Sigmoid colon (tissue), 4 donors: Measurements from ENCODE around the gene TAGLN2.
"Not testable (repeated sequence)": the region's sequence is repeated elsewhere in the genome, so short reads cannot be mapped to it uniquely, and the experiment has no call there.

Source experiments
- EP300 ChIP-seq, 4 donors: sonication (generic); formaldehyde crosslinking; IDR thresholded peaks; one replicate each; pipeline ENCODE4 v1.6.1; 2017; ENCODE audit warnings: antibody characterized with exemption in 4 of 4
- POLR2AphosphoS5 ChIP-seq, 4 donors: sonication (generic); formaldehyde crosslinking; IDR thresholded peaks; one replicate each; pipeline ENCODE4 v1.6.1; 2017; ENCODE audit warnings: antibody characterized with exemption in 4 of 4
- TF ChIP-seq, protein P1 (sequence below), 4 experiments: fragments of 450-650 bp in 3 of 4; fragments of 200-600 bp in 1 of 4; IDR thresholded peaks; one replicate each; pipeline ENCODE4 v1.5.1; 2016 to 2019; ENCODE audit warnings: antibody characterized with exemption in 4 of 4, mild to moderate bottlenecking in 3 of 4, moderate library complexity in 2 of 4

DNA sequence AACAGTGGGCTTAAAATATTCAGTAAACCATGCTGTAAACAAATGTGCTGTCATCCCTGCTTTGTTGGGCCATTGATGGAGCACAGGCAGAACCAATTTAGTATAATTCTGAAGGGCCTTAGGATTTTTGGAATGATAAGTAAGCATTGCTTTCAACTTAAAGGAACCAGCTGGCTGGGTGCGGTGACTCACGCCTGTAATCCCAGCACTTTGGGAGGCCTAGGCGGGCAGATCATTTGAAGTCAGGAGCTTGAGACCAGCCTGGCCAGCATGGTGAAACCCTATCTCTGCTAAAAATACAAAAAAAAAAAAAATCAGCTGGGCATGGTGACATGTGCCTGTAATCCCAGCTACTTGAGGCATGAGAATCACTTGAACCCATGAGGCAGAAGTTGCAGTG is 21.3 kb downstream of the TAGLN2 start:
- TF ChIP-seq, protein P1, sequence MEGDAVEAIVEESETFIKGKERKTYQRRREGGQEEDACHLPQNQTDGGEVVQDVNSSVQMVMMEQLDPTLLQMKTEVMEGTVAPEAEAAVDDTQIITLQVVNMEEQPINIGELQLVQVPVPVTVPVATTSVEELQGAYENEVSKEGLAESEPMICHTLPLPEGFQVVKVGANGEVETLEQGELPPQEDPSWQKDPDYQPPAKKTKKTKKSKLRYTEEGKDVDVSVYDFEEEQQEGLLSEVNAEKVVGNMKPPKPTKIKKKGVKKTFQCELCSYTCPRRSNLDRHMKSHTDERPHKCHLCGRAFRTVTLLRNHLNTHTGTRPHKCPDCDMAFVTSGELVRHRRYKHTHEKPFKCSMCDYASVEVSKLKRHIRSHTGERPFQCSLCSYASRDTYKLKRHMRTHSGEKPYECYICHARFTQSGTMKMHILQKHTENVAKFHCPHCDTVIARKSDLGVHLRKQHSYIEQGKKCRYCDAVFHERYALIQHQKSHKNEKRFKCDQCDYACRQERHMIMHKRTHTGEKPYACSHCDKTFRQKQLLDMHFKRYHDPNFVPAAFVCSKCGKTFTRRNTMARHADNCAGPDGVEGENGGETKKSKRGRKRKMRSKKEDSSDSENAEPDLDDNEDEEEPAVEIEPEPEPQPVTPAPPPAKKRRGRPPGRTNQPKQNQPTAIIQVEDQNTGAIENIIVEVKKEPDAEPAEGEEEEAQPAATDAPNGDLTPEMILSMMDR (IDR thresholded peaks at IDR 0.05): not testable (repeated sequence)
- TF ChIP-seq POLR2AphosphoS5, EP300 (IDR thresholded peaks at IDR 0.05): not testable (repeated sequence)
